Measurements from ENCODE around the gene GIPC2. TPM values are rescaled to one million over a fixed set of nuclear protein-coding genes. Genes with fewer than 3 reads are reported as not detected.
"Not testable (repeated sequence)": the region's sequence is repeated elsewhere in the genome, so short reads cannot be mapped to it uniquely, and the experiment has no call there.

Gene GIPC2
- total RNA-seq, 2 experiments from 2014 or later: 0.13 to 0.21 TPM

DNA sequence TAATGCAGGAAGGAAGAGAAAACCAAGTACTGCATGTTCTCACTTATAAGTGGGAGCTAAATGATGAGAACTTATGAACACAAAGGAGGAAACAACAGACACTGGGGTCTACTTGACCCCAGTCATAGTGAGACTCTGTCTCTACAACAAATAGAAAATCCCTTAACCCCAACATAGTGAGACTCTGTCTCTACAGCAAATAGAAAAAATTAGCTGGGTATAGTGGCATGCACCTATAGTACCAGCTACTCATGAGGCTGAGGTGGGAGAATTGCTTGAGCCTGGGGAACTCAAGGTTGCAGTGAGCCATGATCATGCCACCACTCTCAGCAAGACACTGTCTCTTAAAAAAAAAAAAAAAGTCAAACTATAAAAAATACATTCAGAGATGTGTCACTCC is 42.7 kb downstream of the GIPC2 start:
- ChIA-PET CTCF (no interaction called here), POLR2A (no interaction called here)

DNA sequence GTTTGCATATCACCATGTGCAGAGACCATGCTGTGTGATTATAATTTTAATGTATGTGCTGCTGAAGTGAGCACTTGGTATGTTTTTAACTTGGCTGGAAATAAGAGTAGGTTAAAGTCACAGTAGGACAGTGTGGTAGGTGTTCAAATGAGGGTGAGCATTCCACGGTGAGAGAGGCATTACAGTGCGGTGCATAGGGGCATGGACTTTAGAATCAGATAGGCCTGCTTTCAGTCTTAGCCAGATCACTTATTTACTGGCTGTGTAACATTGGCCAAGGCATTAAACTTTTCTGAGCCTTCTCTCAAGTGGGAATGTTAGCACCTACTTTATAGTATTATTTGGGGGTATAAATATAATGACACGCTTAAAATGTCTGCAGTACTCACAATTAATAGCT is 43.2 kb downstream of the GIPC2 start:
- ChIA-PET POLR2A (no interaction called here), CTCF (no interaction called here)

GRCh38 chr1:78090472-78091133 is 44.8 kb downstream of the GIPC2 start:
- ChIA-PET POLR2A (no interaction called here), CTCF (no interaction called here)

DNA sequence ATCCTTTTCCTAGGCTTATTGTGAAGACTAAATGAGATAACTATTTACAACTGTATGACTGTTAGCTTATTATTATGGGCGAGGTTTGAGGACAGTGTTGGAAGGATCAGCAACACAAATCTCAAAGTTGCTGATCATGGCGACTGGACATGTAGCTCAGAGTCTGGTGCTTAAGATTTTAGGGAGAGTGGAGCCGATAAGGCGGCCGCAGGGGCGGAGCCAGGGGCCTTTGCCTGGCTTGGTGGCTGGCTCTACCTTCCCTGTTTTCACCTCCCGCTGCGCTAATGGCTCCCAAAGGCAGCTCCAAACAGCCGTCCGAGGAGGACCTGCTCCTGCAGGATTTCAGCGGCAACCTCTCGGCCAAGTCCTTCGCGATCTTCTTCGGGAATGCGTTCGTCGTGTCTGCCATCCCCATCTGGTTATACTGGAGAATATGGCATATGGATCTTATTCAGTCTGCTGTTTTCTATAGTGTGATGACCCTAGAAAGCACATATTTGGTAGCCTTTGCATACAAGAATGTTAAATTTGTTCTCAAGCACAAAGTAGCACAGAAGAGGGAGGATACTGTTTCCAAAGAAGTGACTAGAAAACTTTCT is 45.5 kb downstream of the GIPC2 start:
- POLR2A ChIA-PET: no interaction called here
- CTCF ChIA-PET: no interaction called here

GRCh38 chr1:78091886-78092285 is 46.1 kb downstream of the GIPC2 start:
- POLR2A ChIA-PET: no interaction called here
- CTCF ChIA-PET: no interaction called here

DNA sequence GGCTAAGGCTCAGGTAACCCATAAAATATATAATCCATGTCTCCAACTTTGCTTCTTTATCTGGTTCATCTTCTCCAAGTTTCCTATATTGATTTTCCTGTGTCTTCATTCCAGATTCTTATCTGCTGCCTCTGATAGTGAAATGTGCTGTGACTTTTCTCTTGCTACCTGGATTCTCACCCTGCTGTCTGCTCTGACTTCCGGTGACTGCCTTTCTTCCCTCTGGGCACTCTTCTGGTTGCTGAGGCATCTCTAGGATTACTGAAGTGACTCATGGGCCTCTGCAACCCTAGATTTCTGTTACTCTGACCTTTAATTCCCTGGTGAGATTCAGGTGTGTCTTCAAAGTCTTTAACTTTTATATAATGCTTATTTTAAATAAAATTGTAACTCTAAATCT is 46.9 kb downstream of the GIPC2 start:
- POLR2A ChIA-PET: no interaction called here
- CTCF ChIA-PET: interaction anchor here (0.6 kb wide), 1 partner anchor 169 kb away, joined by 3 read pairs; no protein-coding TSS in a partner anchor

GRCh38 chr1:78093560-78093959 is 47.8 kb downstream of the GIPC2 start:
- POLR2A ChIA-PET: no interaction called here
- CTCF ChIA-PET: interaction anchor here (0.6 kb wide), 1 partner anchor 138 kb away, joined by 3 read pairs; no protein-coding TSS in a partner anchor

- ChIA-PET POLR2A (no interaction called here), CTCF (no interaction called here)
Measured at GRCh38 chr1:78094639-78095038, 48.9 kb downstream of the GIPC2 start.

- ChIA-PET CTCF (no interaction called here), POLR2A (no interaction called here)
Measured at GRCh38 chr1:78095593-78095992, 49.8 kb downstream of the GIPC2 start.

DNA sequence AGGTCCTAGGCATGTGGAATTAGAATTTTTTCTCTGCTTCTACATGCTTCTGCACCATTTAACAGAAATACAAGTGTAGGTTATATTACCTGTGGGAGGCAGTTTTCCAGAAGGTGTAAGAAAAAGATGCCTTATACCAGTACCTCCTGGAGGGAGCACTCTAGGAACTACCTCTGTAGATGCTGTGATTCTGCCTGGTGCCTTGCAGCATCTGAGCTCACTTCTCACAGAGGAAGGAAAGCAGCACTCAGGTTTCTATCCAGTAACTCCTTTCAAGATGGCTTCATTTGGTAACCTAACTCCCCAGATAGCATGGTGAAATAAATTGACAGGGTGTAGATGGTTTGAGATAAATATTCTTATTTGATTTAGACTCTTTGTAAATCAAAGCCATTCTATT is 50.3 kb downstream of the GIPC2 start:
- ChIA-PET POLR2A (no interaction called here), CTCF (no interaction called here)

DNA sequence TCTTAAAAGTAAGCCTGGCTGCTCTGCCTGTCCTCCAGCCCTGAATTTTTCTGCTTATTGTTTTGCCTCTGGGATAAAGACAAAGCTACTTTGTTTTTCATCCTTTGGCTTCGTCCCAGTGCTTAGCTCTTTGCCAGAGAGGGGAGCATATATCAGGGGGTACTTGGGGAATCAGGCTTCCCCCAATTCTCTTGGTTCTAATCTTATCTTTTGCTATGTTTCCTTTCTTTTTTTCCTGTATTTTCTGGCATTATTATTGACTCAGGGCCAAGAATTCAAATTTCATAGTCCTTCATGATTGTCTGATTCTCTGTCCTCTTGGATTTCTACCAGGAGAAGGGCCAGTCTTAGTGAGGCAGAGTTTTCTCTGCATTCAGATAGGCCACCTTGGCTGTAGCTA is 51.2 kb downstream of the GIPC2 start:
- CTCF ChIA-PET: no interaction called here

DNA sequence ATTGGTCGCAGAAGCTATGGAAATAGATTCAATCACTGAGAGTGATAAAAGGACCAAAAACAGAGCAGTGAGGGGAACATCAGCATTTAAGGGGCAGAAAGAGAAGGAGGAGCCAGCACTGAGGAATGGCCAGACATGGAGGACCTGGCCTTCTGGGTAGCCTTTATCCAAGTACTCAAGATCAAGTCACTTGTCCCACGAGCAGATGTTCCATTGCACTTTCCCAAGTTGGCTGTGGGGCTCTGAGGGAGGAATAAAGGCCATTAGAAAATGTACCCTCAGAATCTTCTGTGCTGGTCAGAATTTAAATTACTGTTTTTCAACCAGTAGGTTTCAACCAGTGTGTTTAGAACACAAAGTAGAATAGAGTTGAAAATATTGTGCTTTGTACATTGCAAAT is 55.3 kb downstream of the GIPC2 start:
- POLR2A ChIA-PET: no interaction called here
- CTCF ChIA-PET: no interaction called here

More for the DNA sequence above, 51.2 kb downstream of the GIPC2 start:
- POLR2A ChIA-PET: no interaction called here

DNA sequence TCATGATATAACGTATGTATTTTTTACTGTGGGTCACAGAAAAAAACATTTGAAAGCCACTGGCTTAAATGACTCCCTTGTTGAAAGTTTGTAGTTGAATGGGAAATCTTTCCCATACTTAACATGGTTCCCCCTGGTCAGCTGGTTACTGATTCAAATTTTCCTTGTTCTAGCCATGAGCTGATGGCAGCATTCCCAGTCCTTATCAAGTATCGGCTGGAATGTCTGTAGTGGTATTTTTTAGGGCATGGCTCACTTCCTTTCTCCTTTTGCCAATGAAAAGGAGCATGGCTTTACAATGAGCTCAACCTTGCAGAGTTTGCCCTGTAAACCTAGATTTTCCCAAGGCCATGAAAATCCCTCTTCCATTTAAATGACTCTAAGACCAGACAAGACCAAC is 55.7 kb downstream of the GIPC2 start:
- POLR2A ChIA-PET: no interaction called here
- CTCF ChIA-PET: no interaction called here

- CTCF ChIA-PET: no interaction called here
Measured at GRCh38 chr1:78102082-78102481, 56.3 kb downstream of the GIPC2 start.

GRCh38 chr1:78102916-78103315 is 57.1 kb downstream of the GIPC2 start:
- ChIA-PET POLR2A (no interaction called here), CTCF (interaction anchor here (1.3 kb wide), 1 partner anchor 11 kb away, joined by 4 read pairs; no protein-coding TSS in a partner anchor)

More at GRCh38 chr1:78102082-78102481, 56.3 kb downstream of the GIPC2 start:
- POLR2A ChIA-PET: no interaction called here

- CTCF ChIA-PET: no interaction called here
- POLR2A ChIA-PET: no interaction called here
Measured at GRCh38 chr1:78104322-78104721, 58.6 kb downstream of the GIPC2 start.

DNA sequence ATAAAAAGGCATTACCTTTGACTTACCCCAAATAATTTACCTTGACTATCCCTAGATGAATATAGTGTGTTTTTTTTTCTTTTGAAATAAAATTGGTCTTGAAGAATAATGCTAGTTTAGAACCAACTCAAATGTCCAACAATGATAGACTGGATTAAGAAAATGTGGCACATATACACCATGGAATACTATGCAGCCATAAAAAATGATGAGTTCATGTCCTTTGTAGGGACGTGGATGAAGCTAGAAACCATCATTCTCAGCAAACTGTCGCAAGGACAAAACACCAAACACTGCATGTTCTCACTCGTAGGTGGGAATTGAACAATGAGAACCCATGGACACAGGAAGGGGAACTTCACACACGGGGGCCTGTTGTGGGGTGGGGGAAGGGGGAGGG is 63.9 kb downstream of the GIPC2 start:
- POLR2A ChIA-PET: not testable (repeated sequence)

DNA sequence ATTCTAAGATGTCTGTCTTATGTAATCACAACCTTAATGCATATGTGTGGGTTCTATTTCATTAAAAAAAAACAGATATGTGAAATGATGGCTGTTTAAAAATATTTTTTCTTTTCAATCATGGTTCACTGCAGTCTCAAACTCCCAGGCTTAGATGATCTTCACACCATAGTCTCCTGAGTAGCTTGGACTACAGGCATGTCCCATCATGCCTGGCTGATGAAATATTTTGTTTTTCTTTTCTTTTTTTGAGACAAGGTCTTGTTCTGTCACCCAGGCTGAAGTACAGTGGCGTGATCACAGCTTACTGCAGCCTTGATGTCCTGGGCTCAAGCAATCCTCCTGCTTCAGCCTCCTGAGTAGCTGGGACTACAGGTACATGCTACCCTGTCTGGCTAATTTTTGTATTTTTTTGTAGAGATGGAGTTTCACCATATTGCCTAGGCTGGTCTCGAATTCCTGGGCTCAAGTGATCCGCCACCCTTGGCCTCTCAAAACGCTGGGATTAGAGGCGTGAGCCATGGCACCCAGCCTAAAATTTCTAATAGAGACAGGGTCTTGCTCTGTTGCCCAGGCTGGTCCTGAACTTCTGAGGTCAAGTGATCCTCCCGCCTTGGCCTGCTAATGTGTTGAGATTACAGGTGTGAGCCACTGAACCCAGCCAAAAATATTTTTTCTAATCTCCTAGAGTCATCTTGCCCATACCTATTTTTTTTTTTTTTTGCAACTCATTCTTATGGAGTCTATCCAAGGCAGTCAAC is 67.6 kb downstream of the GIPC2 start:
- ChIA-PET POLR2A (interaction anchor here (0.6 kb wide), 1 partner anchor 309 kb away, joined by 3 read pairs; no protein-coding TSS in a partner anchor), CTCF (interaction anchor here (0.6 to 1.9 kb wide), 3 partner anchors 10 to 454 kb away, joined by 4 read pairs; partner anchors contain the start of gene DNAJB4)

More for the DNA sequence above, 63.9 kb downstream of the GIPC2 start:
- CTCF ChIA-PET: not testable (repeated sequence)

DNA sequence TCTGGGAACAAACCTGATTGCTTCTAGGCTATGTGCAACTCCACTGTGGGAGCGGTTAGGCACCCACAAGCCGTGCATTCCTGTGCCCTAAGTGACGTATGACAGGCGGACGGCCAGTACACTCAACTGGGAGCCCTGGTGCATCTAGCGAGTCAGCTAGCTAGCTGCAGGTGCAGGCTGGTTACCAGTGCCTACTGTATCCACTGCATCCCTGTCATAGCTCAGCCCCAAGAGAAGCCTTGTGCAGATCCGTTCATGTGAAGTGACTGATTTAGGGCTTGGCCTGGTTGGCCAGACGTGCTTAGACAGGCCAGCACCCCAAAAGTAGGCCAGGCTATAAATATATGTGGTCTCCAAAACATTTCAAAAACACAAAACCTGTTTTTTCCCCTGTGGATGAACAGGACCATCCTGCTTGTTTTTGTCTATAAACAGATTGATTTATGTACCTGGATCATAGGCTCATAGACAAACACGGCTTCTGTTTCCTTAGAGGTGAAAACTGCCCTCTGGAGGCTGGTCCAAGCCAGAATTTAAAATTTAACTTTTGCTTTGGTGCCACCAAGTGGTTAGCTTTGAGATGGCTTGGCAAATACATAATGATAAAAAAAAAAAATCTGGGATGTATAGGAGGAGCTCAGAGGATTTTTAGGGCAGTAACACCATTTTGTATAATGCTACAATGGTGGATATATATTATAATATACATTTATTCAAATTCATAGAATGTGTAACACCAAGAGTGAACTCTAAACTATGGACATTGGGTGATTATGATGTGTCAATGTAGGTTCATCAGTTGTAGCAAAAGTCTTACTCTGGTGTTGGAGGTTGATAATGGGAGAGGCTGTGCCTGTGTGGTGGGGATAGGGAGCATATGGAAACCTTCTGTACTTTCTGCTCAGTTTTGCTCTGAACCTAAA is 68.5 kb downstream of the GIPC2 start:
- ChIA-PET CTCF (interaction anchor here (0.6 to 1.9 kb wide), 12 partner anchors 11 to 523 kb away, joined by 3 to 4 read pairs (median 3); partner anchors contain the start of gene DNAJB4), POLR2A (interaction anchor here (0.6 to 1.1 kb wide), 2 partner anchors 136 to 310 kb away, joined by 3 read pairs; partner anchors contain the start of gene FUBP1)

DNA sequence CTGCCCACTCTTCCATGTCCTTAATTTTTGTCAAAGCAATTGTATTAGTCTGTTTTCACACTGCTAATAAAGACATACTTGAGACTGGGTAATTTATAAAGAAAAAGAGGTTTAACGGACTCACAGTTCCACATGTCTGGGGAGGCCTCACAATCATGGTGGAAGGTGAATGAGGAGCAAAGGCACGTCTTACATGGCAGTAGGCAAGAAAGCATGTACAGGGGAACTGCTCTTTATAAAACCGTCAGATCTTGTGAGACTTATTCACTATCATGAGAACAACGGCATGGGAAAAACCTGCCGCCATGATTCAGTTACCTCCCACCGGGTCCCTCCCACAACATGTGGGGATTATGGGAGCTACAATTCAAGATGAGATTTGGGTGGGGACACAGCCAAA is 74.7 kb downstream of the GIPC2 start:
- CTCF ChIA-PET, POLR2A ChIA-PET: not testable (repeated sequence)
